H1 (cell line): Measurements from ENCODE around the gene CMTR1. TPM values are rescaled to one million over a fixed set of nuclear protein-coding genes. Genes with fewer than 3 reads are reported as not detected.

Experiments
- CTCF ChIA-PET: fragments of 300-600 bp; sonication (Branson Sonifier 250); formaldehyde crosslinking; loops from one replicate; lab custom pipeline; 2021; ENCODE audit not compliant: partially characterized antibody; lab: Charles Lee
- POLR2A ChIA-PET: fragments of 300-600 bp; sonication (Branson Sonifier 250); formaldehyde crosslinking; loops from one replicate; lab custom pipeline; 2021; ENCODE audit warnings: inconsistent platforms; ENCODE audit not compliant: partially characterized antibody; lab: Charles Lee
- DNase-seq, 2 experiments: peaks; one replicate each; pipeline versions ENCODE4 v3.0.0 to v3.0.0-alpha.2; 2010 to 2022; ENCODE audit warnings: low spot score in 2 of 2, low read depth in 1 of 2, mixed read lengths in 1 of 2
- FAIRE-seq: peaks from 2 replicates; lab custom pipeline; 2011; peaks lifted over from hg19 to GRCh38; lab: Jason Lieb, UNC
- H2AFZ ChIP-seq: 2 replicates; pipeline ENCODE4 v1.8.1; 2012; ENCODE audit warnings: low read length, inconsistent platforms
- H2AK5ac ChIP-seq: 2 replicates; pipeline ENCODE4 v1.6.1; 2013; ENCODE audit warnings: low read depth, low read length
- H2BK120ac ChIP-seq: replicated peaks from 2 replicates; pipeline ENCODE3; 2013; ENCODE audit warnings: low read depth, low read length, inconsistent platforms
- H2BK12ac ChIP-seq: 2 replicates; pipeline ENCODE4 v1.6.1; 2013; ENCODE audit warnings: low read depth, low read length
- H2BK15ac ChIP-seq: 2 replicates; pipeline ENCODE4 v1.6.1; 2013; ENCODE audit warnings: low read length
- H2BK20ac ChIP-seq: 2 replicates; pipeline ENCODE4 v1.6.1; 2013; ENCODE audit warnings: low read length
- H2BK5ac ChIP-seq: 2 replicates; pipeline ENCODE4 v1.6.1; 2013; ENCODE audit warnings: low read depth, low read length
- H3K14ac ChIP-seq: 2 replicates; pipeline ENCODE4 v1.6.1; 2013; ENCODE audit warnings: inconsistent platforms; ENCODE audit not compliant: insufficient read length
- H3K18ac ChIP-seq: 2 replicates; pipeline ENCODE4 v1.6.1; 2013; ENCODE audit warnings: low read length; ENCODE audit errors: extremely low read depth
- H3K23ac ChIP-seq: 2 replicates; pipeline ENCODE4 v1.6.1; 2013; ENCODE audit warnings: inconsistent platforms; ENCODE audit not compliant: insufficient read length
- H3K23me2 ChIP-seq: 2 replicates; pipeline ENCODE4 v1.6.1; 2013; ENCODE audit warnings: low read depth, low read length
- H3K27ac ChIP-seq: 2 replicates; pipeline ENCODE4 v1.6.1; 2011; ENCODE audit warnings: low read depth, low read length, inconsistent platforms
- H3K27me3 ChIP-seq, 4 experiments: replicated peaks in 1 of 4; 1 replicate in 1 of 4; 2 replicates in 3 of 4; pipeline versions ENCODE4 v1.6.1 to v1.8.1; 2011 to 2013; ENCODE audit warnings: low read length in 3 of 4, mild to moderate bottlenecking in 3 of 4, inconsistent platforms in 2 of 4, mixed read lengths in 2 of 4, moderate library complexity in 1 of 4; ENCODE audit not compliant: control insufficient read depth in 3 of 4, insufficient read depth in 3 of 4; ENCODE audit errors: extremely low read depth in 1 of 4
- H3K36me3 ChIP-seq, 4 experiments: 2 replicates each; pipeline versions ENCODE4 v1.6.1 to v1.8.1; 2011 to 2013; ENCODE audit warnings: mild to moderate bottlenecking in 4 of 4, low read length in 3 of 4, moderate library complexity in 2 of 4, control low read depth in 1 of 4, inconsistent platforms in 1 of 4; ENCODE audit not compliant: insufficient read depth in 4 of 4, control insufficient read depth in 2 of 4
- H3K4ac ChIP-seq: replicated peaks from 2 replicates; pipeline ENCODE3; 2013; ENCODE audit warnings: low read length, low read depth, mixed read lengths, inconsistent platforms; ENCODE audit not compliant: insufficient read length
- H3K4me1 ChIP-seq, 4 experiments: replicated peaks in 1 of 4; 1 replicate in 1 of 4; 2 replicates in 3 of 4; pipeline versions ENCODE4 v1.6.1 to v1.8.1; 2011 to 2013; ENCODE audit warnings: low read length in 3 of 4, inconsistent platforms in 2 of 4, mixed read lengths in 1 of 4; ENCODE audit not compliant: insufficient read depth in 4 of 4, control insufficient read depth in 3 of 4
- H3K4me2 ChIP-seq, 2 experiments: 2 replicates each; pipeline versions ENCODE4 v1.6.1 to v1.8.1; 2011 to 2013; ENCODE audit warnings: low read depth in 2 of 2, low read length in 2 of 2, control low read depth in 1 of 2, inconsistent platforms in 1 of 2, mild to moderate bottlenecking in 1 of 2; ENCODE audit not compliant: insufficient read depth in 1 of 2
- H3K4me3 ChIP-seq, 4 experiments: fragments of 200-600, 300-600 bp in 1 of 4; sonication (generic), shearing (Covaris generic), sonication (Bioruptor Twin) in 1 of 4; 2 replicates each; pipeline versions ENCODE4 v1.5.1 to v1.8.1; 2011 to 2016; ENCODE audit warnings: low read length in 4 of 4, low read depth in 3 of 4, control low read depth in 2 of 4, inconsistent platforms in 2 of 4, mild to moderate bottlenecking in 2 of 4, mixed read lengths in 1 of 4, moderate library complexity in 1 of 4; ENCODE audit not compliant: insufficient read depth in 2 of 4; ENCODE audit errors: extremely low read depth in 1 of 4
- H3K56ac ChIP-seq: replicated peaks from 2 replicates; pipeline ENCODE3; 2013; ENCODE audit warnings: low read depth, mild to moderate bottlenecking, mixed read lengths, low read length, inconsistent platforms; ENCODE audit not compliant: insufficient read length
- H3K79me1 ChIP-seq: 2 replicates; pipeline ENCODE4 v1.6.1; 2013; ENCODE audit warnings: low read depth, low read length, control low read depth
- H3K79me2 ChIP-seq, 2 experiments: 2 replicates each; pipeline versions ENCODE4 v1.6.1 to v1.8.1; 2012 to 2013; ENCODE audit warnings: low read length in 2 of 2, mild to moderate bottlenecking in 2 of 2, inconsistent platforms in 1 of 2; ENCODE audit not compliant: insufficient read depth in 2 of 2, control insufficient read depth in 1 of 2
- H3K9ac ChIP-seq, 4 experiments: replicated peaks in 1 of 4; 1 replicate in 1 of 4; 2 replicates in 3 of 4; pipeline versions ENCODE4 v1.6.1 to v1.8.1; 2011 to 2013; ENCODE audit warnings: low read depth in 3 of 4, low read length in 3 of 4, control low read depth in 2 of 4, mild to moderate bottlenecking in 2 of 4, moderate library complexity in 2 of 4, inconsistent platforms in 1 of 4; ENCODE audit errors: extremely low read depth in 1 of 4
- H3K9me3 ChIP-seq, 2 experiments: 2 replicates each; pipeline versions ENCODE4 v1.6.1 to v1.8.1; 2012 to 2013; ENCODE audit warnings: mild to moderate bottlenecking in 2 of 2, moderate library complexity in 2 of 2, control low read depth in 1 of 2, inconsistent platforms in 1 of 2, low read depth in 1 of 2, low read length in 1 of 2, mixed read lengths in 1 of 2; ENCODE audit not compliant: insufficient read depth in 2 of 2
- H4K20me1 ChIP-seq, 2 experiments: replicated peaks in 1 of 2; 2 replicates each; pipeline versions ENCODE3 to v1.8.1; 2011 to 2013; ENCODE audit warnings: inconsistent platforms in 2 of 2, low read length in 2 of 2, mild to moderate bottlenecking in 1 of 2; ENCODE audit not compliant: insufficient read depth in 2 of 2, control insufficient read depth in 1 of 2
- H4K5ac ChIP-seq: 2 replicates; pipeline ENCODE4 v1.6.1; 2013; ENCODE audit warnings: low read length, low read depth, mixed read lengths, inconsistent platforms; ENCODE audit not compliant: insufficient read length
- H4K8ac ChIP-seq: 2 replicates; pipeline ENCODE4 v1.8.0; 2013; ENCODE audit warnings: mild to moderate bottlenecking, moderate library complexity, low read length, inconsistent platforms; ENCODE audit not compliant: insufficient read depth; ENCODE audit errors: extremely low read depth
- H4K91ac ChIP-seq: replicated peaks from 2 replicates; pipeline ENCODE3; 2013; ENCODE audit warnings: low read length, mixed read lengths, inconsistent platforms; ENCODE audit not compliant: insufficient read length
- WGBS, 2 experiments: shearing (Covaris generic) in 1 of 2; methylation state at CpG; one replicate each; pipeline versions ENCODE4 v1.1.6 to v1.1.7; 2013 to 2015; ENCODE audit warnings: low lambda C conversion rate in 2 of 2, mixed read lengths in 2 of 2, inconsistent platforms in 1 of 2, low coverage in 1 of 2, missing lambda C conversion rate in 1 of 2; ENCODE audit not compliant: insufficient replicate concordance in 2 of 2, insufficient coverage in 1 of 2, insufficient read length in 1 of 2; ENCODE audit errors: extremely low coverage in 1 of 2, missing lambda C conversion rate in 1 of 2; 5-methylcytosine and 5-hydroxymethylcytosine counted together
- polyA plus RNA-seq, 7 experiments: library from polyadenylated mRNA; depleted of rRNA in 3 of 7; stranded (reverse) in 5 of 7; unstranded in 2 of 7; fragments of >200 nt in 5 of 7; fragments of 200-250 nt in 2 of 7; gene quantifications; 1 replicate in 5 of 7; 2 replicates in 1 of 7; 4 replicates in 1 of 7; pipeline versions ENCODE4 v1.2.1 to v1.2.3, GENCODE V29; 2011 to 2013; ENCODE audit warnings: missing spikeins in 2 of 7, mixed read lengths in 2 of 7
- total RNA-seq: library from RNA; stranded (reverse); fragmentation: NEBNext Ultra II Directional; extraction: Animal tissue kit (Norgen Biotek cat#: 25700); gene quantifications from 2 replicates; pipeline ENCODE4 v1.2.1, GENCODE V29; 2021

The CMTR1 gene
- total and polyA plus RNA-seq, 2 of the 8 experiments (the other 6 are each of a cell fraction or from before 2014, with no cell fraction given) = 15.2 to 33.1 TPM

- no peak overlapping the region for H3K4ac ChIP-seq
- H4K91ac ChIP-seq = no peak overlapping the region
- H2BK20ac ChIP-seq = no peak overlapping the region
- no peak overlapping the region for H4K5ac ChIP-seq
- H2BK15ac ChIP-seq = no peak overlapping the region
- no peak for FAIRE-seq
- ChIA-PET CTCF (interaction anchor here (4.2 to 9.9 kb wide), 2 partner anchors 16 to 44 kb away, joined by 11 to 80 read pairs; no protein-coding TSS in a partner anchor), POLR2A (no interaction called here)
- no peak overlapping the region for H2BK120ac ChIP-seq
- no peak overlapping the region for H3K14ac ChIP-seq
- no peaks in the 10 kb centered on the region for H3K9me3 ChIP-seq
- H3K4me3 ChIP-seq = no peak overlapping the region
- H2AFZ ChIP-seq = no peak overlapping the region
- 82% methylated on average over 4 of the region's 4 CpGs; no CpG with 5 or more reads in 1 of the 2 experiments for WGBS, 2 experiments
- no peak for DNase-seq
- no peaks in the 10 kb centered on the region for H3K79me2 ChIP-seq
- H3K4me1 ChIP-seq = peaks cover 0 to 4% (median under 1%) of the 10 kb centered on the region in 4 experiments; a peak in 6 of 7 replicates
- H3K27ac ChIP-seq = no peak overlapping the region
- H3K79me1 ChIP-seq = no peaks in the 10 kb centered on the region
- no peak overlapping the region for H3K56ac ChIP-seq
- no peak overlapping the region for H4K8ac ChIP-seq
- no peak overlapping the region for H2BK5ac ChIP-seq
- peaks cover 3% of the 10 kb centered on the region; the same call in 1 of the 2 replicates for H3K23me2 ChIP-seq
- H3K4me2 ChIP-seq = no peak overlapping the region
- H3K27me3 ChIP-seq = no peaks in the 10 kb centered on the region; a peak in 1 of 7 replicates
- no peak overlapping the region for H3K9ac ChIP-seq
- no peak overlapping the region for H3K18ac ChIP-seq
- H3K36me3 ChIP-seq = no peaks in the 10 kb centered on the region
- peaks cover 0 to 2% of the 10 kb centered on the region in 2 experiments for H4K20me1 ChIP-seq
- no peak overlapping the region for H2AK5ac ChIP-seq
- no peak overlapping the region for H3K23ac ChIP-seq
- no peak overlapping the region for H2BK12ac ChIP-seq
These were observed 88.7 kb downstream of the CMTR1 start for GRCh38 chr6:37521674-37522073.
